Measurements from ENCODE around the gene FBL. TPM values are rescaled to one million over a fixed set of nuclear protein-coding genes. Genes with fewer than 3 reads are reported as not detected.

Gene FBL
- total and polyA plus RNA-seq, 2 of the 8 experiments (the other 6 are each of a cell fraction or from before 2014, with no cell fraction given), result 790 to 1,361 TPM

GRCh38 chr19:39820696-39821095 lies 25.5 kb downstream of the FBL start:
- H3K27ac ChIP-seq (ENCODE audit: low read depth, low read length), result no peak overlapping the region
- ChIA-PET POLR2A (ENCODE audit: partially characterized antibody) (interaction anchor here (1.5 to 1.6 kb wide), 2 partner anchors 8 to 13 kb away, joined by 4 to 5 read pairs; no protein-coding TSS in a partner anchor), CTCF (ENCODE audit: partially characterized antibody) (interaction anchor here (1.0 kb wide), 2 partner anchors 22 to 28 kb away, joined by 5 to 7 read pairs; no protein-coding TSS in a partner anchor)
- no peak overlapping the region for H3K56ac ChIP-seq (replicated peaks; ENCODE audit: insufficient read length, low read depth, low read length)
- FAIRE-seq (no peak), DNase-seq (ENCODE audit: low read depth in 1 of 2, low spot score in 2 of 2) (no peak)
- WGBS, 2 experiments (ENCODE audit: extremely low coverage in 1 of 2, insufficient coverage in 1 of 2, insufficient read length in 1 of 2, insufficient replicate concordance in 2 of 2, low coverage in 1 of 2, low lambda C conversion rate in 2 of 2, missing lambda C conversion rate in 1 of 2), result 94% methylated on average over 6 of the region's 6 CpGs; no CpG with 5 or more reads in 1 of the 2 experiments
- no peak overlapping the region for H3K4ac ChIP-seq (replicated peaks; ENCODE audit: insufficient read length, low read depth, low read length)
- H3K4me1 ChIP-seq (replicated peaks in 1 of 4; ENCODE audit: control insufficient read depth in 3 of 4, insufficient read depth in 4 of 4, low read length in 3 of 4), result peaks cover 0 to 8% (median 3%) of the 10 kb centered on the region in 4 experiments; a peak in 4 of 7 replicates
- H3K4me2 ChIP-seq (ENCODE audit: insufficient read depth in 1 of 2, low read depth in 2 of 2, low read length in 2 of 2), result no peak overlapping the region
- H2BK20ac ChIP-seq (ENCODE audit: low read length), result no peak overlapping the region
- H3K36me3 ChIP-seq (ENCODE audit: control insufficient read depth in 2 of 4, insufficient read depth in 4 of 4, low read length in 3 of 4), result peaks cover 0 to 2% (median under 1%) of the 10 kb centered on the region in 4 experiments; a peak in 5 of 8 replicates
- H3K79me1 ChIP-seq (ENCODE audit: low read depth, low read length), result no peaks in the 10 kb centered on the region; the same call in none of the 2 replicates
- H2BK12ac ChIP-seq (ENCODE audit: low read depth, low read length), result no peak overlapping the region
- H2AK5ac ChIP-seq (ENCODE audit: low read depth, low read length), result no peak overlapping the region
- H3K18ac ChIP-seq (ENCODE audit: extremely low read depth, low read length), result no peak overlapping the region
- H3K23ac ChIP-seq (ENCODE audit: insufficient read length), result no peak overlapping the region
- H3K27me3 ChIP-seq (replicated peaks in 1 of 4; ENCODE audit: control insufficient read depth in 3 of 4, extremely low read depth in 1 of 4, insufficient read depth in 3 of 4, low read length in 3 of 4), result no peaks in the 10 kb centered on the region
- no peak overlapping the region for H4K8ac ChIP-seq (ENCODE audit: extremely low read depth, insufficient read depth, low read length)
- H4K91ac ChIP-seq (replicated peaks; ENCODE audit: insufficient read length, low read length), result no peak overlapping the region
- H3K14ac ChIP-seq (ENCODE audit: insufficient read length), result no peak overlapping the region
- no peaks in the 10 kb centered on the region for H3K9me3 ChIP-seq (ENCODE audit: insufficient read depth in 2 of 2, low read depth in 1 of 2, low read length in 1 of 2)
- no peak overlapping the region for H3K9ac ChIP-seq (replicated peaks in 1 of 4; ENCODE audit: extremely low read depth in 1 of 4, low read depth in 3 of 4, low read length in 3 of 4)
- no peak overlapping the region for H2BK5ac ChIP-seq (ENCODE audit: low read depth, low read length)
- 0 out of 4 replicates have a peak, but pooled peaks cover 0 to 2% of the 10 kb centered on the region in 2 experiments for H3K79me2 ChIP-seq (ENCODE audit: control insufficient read depth in 1 of 2, insufficient read depth in 2 of 2, low read length in 2 of 2)
- no peak overlapping the region for H3K4me3 ChIP-seq (ENCODE audit: extremely low read depth in 1 of 4, insufficient read depth in 2 of 4, low read depth in 3 of 4, low read length in 4 of 4)
- no peak overlapping the region for H4K5ac ChIP-seq (ENCODE audit: insufficient read length, low read depth, low read length)
- H2BK120ac ChIP-seq (replicated peaks; ENCODE audit: low read depth, low read length), result no peak overlapping the region
- peaks cover 10% of the 10 kb centered on the region for H3K23me2 ChIP-seq (ENCODE audit: low read depth, low read length)
- H2AFZ ChIP-seq (ENCODE audit: low read length), result no peak overlapping the region
- H2BK15ac ChIP-seq (ENCODE audit: low read length), result no peak overlapping the region
- H4K20me1 ChIP-seq (replicated peaks in 1 of 2; ENCODE audit: control insufficient read depth in 1 of 2, insufficient read depth in 2 of 2, low read length in 2 of 2), result no peaks in the 10 kb centered on the region
- no peak for TF ChIP-seq ZNF274 (IDR thresholded peaks at IDR 0.05; ENCODE audit: borderline replicate concordance, extremely low read depth, low read length)
- TF ChIP-seq SIX5 (IDR thresholded peaks at IDR 0.05; ENCODE audit: low read depth, low read length), result no peak
- TF ChIP-seq, protein P1, sequence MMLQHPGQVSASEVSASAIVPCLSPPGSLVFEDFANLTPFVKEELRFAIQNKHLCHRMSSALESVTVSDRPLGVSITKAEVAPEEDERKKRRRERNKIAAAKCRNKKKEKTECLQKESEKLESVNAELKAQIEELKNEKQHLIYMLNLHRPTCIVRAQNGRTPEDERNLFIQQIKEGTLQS (IDR thresholded peaks at IDR 0.05; ENCODE audit: insufficient read depth, low read depth, low read length), result no peak
- TF ChIP-seq, protein P2, sequence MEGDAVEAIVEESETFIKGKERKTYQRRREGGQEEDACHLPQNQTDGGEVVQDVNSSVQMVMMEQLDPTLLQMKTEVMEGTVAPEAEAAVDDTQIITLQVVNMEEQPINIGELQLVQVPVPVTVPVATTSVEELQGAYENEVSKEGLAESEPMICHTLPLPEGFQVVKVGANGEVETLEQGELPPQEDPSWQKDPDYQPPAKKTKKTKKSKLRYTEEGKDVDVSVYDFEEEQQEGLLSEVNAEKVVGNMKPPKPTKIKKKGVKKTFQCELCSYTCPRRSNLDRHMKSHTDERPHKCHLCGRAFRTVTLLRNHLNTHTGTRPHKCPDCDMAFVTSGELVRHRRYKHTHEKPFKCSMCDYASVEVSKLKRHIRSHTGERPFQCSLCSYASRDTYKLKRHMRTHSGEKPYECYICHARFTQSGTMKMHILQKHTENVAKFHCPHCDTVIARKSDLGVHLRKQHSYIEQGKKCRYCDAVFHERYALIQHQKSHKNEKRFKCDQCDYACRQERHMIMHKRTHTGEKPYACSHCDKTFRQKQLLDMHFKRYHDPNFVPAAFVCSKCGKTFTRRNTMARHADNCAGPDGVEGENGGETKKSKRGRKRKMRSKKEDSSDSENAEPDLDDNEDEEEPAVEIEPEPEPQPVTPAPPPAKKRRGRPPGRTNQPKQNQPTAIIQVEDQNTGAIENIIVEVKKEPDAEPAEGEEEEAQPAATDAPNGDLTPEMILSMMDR (IDR thresholded peaks at IDR 0.05; ENCODE audit: control extremely low read depth in 1 of 3, insufficient read depth in 1 of 3, low read depth in 1 of 3, low read length in 3 of 3), result no peak
- TF ChIP-seq, protein P3, sequence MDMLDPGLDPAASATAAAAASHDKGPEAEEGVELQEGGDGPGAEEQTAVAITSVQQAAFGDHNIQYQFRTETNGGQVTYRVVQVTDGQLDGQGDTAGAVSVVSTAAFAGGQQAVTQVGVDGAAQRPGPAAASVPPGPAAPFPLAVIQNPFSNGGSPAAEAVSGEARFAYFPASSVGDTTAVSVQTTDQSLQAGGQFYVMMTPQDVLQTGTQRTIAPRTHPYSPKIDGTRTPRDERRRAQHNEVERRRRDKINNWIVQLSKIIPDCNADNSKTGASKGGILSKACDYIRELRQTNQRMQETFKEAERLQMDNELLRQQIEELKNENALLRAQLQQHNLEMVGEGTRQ (IDR thresholded peaks at IDR 0.05; ENCODE audit: low read length), result no peak
- no peak for TF ChIP-seq POLR2AphosphoS5 (IDR thresholded peaks at IDR 0.05; ENCODE audit: low read depth, low read length)
- TF ChIP-seq TAF7 (optimal IDR thresholded peaks at IDR 0.05; ENCODE audit: borderline replicate concordance, low read depth, low read length), result no peak
- TF ChIP-seq E2F6 (IDR thresholded peaks at IDR 0.05), result no peak
